ENCODE results near the gene SLC7A14.

SLC7A14 gene

DNA sequence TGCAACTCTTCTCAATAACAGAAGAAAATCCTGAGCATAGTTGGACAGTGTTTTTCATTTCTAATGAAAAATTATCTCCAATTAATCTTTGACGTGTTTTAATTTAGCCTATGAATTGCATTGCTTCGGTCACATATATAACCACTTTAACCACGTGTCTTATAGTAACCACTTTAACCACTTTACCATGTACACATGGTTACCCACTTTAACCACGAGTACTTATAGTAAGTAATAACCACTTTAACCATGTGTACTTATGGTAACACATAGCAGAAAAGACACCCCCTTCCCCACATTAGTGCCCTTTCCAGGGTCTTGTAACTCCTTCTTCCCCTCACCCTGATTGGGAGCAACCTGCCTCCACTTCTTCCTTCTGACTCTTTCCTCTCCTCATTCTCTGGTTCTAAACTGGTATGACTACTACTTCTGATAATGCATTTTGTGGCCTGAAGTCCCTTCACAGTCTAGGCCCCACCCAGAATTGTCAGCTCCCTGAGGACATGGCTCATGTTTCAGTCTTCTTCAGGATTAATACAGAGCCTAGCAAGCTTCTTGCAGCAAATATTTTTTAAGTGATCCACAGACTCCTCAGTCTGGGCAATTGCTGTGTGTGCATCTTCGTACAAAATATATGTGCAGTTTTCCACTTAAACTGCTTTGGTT, 25.0 kb downstream of the SLC7A14 start:
- no peak for TF ChIP-seq POLR2AphosphoS5 (IDR thresholded peaks at IDR 0.05; ENCODE audit: borderline replicate concordance, low read depth, low read length)
- no peak for TF ChIP-seq FOXP2 (optimal IDR thresholded peaks at IDR 0.05; ENCODE audit: control extremely low read depth, extremely low read length, insufficient read depth)
- no peak for TF ChIP-seq EZH2 (IDR thresholded peaks at IDR 0.05)
- Histone ChIP-seq H3K36me3 (ENCODE audit: insufficient read depth, low read length) (no peaks in the 10 kb centered on the region), H3K4me3 (no peak overlapping the region), H3K9ac (ENCODE audit: insufficient read length) (no peak overlapping the region), H3K27ac (no peak overlapping the region), H3K9me3 (ENCODE audit: low read depth, low read length) (no peaks in the 10 kb centered on the region)
- DNase-seq (ENCODE audit: low read depth, low spot score) = no peak

DNA sequence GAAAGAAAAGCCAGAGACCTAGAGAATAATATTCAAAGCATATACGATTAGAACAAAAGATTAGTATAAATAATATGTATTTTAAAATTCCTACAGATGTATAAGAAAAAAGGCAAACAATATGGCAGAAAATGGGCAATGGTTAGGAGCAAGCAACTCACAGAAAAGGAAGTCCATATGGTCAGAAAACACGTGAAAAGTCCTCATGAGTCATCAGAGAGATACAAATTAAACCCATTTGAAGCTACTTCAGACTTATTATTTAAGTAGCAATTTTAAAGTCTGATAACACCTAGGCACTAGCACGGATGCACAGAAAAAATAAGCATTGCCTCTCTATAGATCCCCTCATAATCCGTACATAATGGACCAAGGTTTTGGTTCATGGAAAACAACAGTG, 25.6 kb downstream of the SLC7A14 start:
- H3K4me3 ChIP-seq = no peak overlapping the region
- DNase-seq (ENCODE audit: low read depth, low spot score) = no peak
- no peak overlapping the region for H3K27ac ChIP-seq
- no peaks in the 10 kb centered on the region for H3K36me3 ChIP-seq (ENCODE audit: insufficient read depth, low read length)
- no peak for TF ChIP-seq FOXP2 (optimal IDR thresholded peaks at IDR 0.05; ENCODE audit: control extremely low read depth, extremely low read length, insufficient read depth)
- TF ChIP-seq POLR2AphosphoS5 (IDR thresholded peaks at IDR 0.05; ENCODE audit: borderline replicate concordance, low read depth, low read length) = no peak
- no peak for TF ChIP-seq EZH2 (IDR thresholded peaks at IDR 0.05)
- H3K9ac ChIP-seq (ENCODE audit: insufficient read length) = no peak overlapping the region
- no peaks in the 10 kb centered on the region for H3K9me3 ChIP-seq (ENCODE audit: low read depth, low read length)

DNA sequence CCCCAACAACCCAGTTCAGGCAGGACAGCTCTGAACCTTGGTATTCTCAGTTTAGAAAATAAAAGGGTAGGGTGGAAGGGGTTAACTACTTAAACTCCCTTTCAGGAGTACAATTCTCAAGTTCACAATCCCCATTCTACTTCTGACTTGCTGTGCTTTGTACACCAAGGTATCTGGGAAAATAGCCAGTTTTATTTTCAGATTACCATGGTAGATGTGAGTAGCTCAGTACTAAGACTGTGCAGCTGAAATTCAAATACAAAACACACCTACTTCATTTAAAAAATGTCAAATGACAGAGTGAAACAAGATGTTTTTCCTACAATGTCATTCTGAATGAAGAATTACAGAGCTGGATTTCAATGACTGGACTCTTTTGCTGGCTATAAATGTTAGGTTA, 27.4 kb downstream of the SLC7A14 start:
- no peak overlapping the region for H3K9ac ChIP-seq (ENCODE audit: insufficient read length)
- H3K9me3 ChIP-seq (ENCODE audit: low read depth, low read length) = no peaks in the 10 kb centered on the region
- no peak for DNase-seq (ENCODE audit: low read depth, low spot score)
- TF ChIP-seq EZH2 (IDR thresholded peaks at IDR 0.05) (no peak), POLR2AphosphoS5 (IDR thresholded peaks at IDR 0.05; ENCODE audit: borderline replicate concordance, low read depth, low read length) (no peak), FOXP2 (optimal IDR thresholded peaks at IDR 0.05; ENCODE audit: control extremely low read depth, extremely low read length, insufficient read depth) (no peak)
- no peaks in the 10 kb centered on the region for H3K36me3 ChIP-seq (ENCODE audit: insufficient read depth, low read length)
- H3K4me3 ChIP-seq = no peak overlapping the region
- no peak overlapping the region for H3K27ac ChIP-seq

DNA sequence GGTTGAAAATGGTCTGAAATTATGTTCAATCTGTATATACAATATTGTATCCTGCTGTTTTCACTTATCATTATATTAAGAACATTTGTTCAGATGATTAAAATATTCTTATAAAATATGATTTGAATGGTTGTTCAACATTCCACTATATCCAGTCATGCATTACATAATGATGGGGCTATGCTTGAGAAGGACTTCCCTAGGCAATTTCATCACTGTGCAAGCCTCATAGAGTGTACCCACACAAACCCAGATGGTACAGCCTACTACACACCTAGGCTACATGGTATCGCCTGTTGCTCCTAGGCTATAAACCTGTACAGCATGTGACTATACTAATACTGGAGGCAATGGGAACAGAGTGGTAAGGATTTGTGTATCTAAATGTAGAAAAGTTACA, 30.5 kb downstream of the SLC7A14 start:
- no peak for TF ChIP-seq POLR2AphosphoS5 (IDR thresholded peaks at IDR 0.05; ENCODE audit: borderline replicate concordance, low read depth, low read length)
- TF ChIP-seq FOXP2 (optimal IDR thresholded peaks at IDR 0.05; ENCODE audit: control extremely low read depth, extremely low read length, insufficient read depth) = no peak
- no peak for TF ChIP-seq EZH2 (IDR thresholded peaks at IDR 0.05)
- Histone ChIP-seq H3K27ac (no peak overlapping the region), H3K9me3 (ENCODE audit: low read depth, low read length) (no peaks in the 10 kb centered on the region), H3K4me3 (no peak overlapping the region), H3K36me3 (ENCODE audit: insufficient read depth, low read length) (no peaks in the 10 kb centered on the region), H3K9ac (ENCODE audit: insufficient read length) (no peak overlapping the region)
- no peak for DNase-seq (ENCODE audit: low read depth, low spot score)

DNA sequence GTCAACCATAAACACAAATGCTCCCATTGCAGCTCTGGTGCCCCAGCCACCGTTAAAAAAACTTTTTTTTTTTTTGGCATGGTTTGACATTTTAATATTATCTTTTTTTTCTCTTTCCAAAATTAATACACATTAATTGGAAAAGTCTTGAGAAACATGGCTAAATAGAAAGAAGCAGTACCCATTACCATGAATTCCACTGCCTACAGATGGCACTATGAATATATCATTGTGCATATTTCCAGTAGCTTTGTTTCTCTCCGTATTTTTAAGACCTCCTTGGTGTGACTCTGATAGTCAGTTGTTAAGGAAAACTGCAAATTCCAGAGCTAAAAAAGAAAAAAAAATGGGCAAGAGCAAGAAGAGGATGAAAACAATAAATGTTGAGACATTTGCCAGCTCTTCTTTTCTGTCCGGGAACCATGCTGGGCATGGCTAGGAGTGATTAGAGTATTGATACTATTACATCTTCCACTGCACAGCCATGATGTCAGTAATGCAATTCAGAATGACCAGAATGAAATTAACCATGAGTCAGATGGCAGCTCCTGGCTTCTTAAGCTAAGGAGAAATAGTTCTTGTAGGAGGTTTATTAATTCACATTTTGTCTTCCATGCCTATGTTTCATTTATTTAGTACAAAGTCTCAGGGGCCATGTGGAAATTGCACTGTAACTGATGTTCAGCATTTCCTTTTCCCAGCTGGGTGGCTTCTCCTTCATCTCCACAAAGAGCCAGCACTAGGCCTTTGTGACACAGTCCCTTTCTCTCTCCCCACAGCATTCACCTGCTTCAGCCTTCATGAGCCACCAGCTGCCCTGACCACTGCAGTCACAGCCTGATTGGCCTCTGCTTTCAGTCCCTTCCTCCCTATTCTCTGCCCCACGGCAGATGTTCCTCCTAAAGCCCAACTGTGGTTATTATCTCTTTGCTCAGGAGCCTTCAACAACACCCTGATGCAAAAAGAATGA, 31.8 kb downstream of the SLC7A14 start:
- H3K9ac ChIP-seq (ENCODE audit: insufficient read length) = no peak overlapping the region
- DNase-seq (ENCODE audit: low read depth, low spot score) = no peak

DNA sequence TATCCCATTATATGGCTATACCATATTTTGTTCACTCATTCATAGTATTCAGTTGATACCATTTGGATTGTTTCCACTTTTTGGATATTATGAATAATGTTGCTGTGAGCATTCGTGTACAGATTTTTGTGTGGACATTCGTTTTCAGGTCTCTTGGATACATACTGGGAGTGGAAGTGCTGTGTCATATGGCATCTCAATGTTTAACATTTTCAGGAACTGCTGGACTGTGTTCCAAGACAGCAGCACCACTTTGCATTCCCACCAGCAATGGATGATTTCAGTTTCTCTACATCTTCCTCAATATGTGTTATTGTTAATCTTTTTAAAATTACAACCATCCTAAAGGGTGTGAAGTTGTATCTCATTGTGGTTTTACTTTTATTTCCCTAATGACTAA, 34.6 kb downstream of the SLC7A14 start:
- Histone ChIP-seq H3K4me3 (no peak overlapping the region), H3K27ac (no peak overlapping the region), H3K36me3 (ENCODE audit: insufficient read depth, low read length) (no peaks in the 10 kb centered on the region), H3K9ac (ENCODE audit: insufficient read length) (no peak overlapping the region), H3K9me3 (ENCODE audit: low read depth, low read length) (no peaks in the 10 kb centered on the region)
- DNase-seq (ENCODE audit: low read depth, low spot score) = no peak
- TF ChIP-seq POLR2AphosphoS5 (IDR thresholded peaks at IDR 0.05; ENCODE audit: borderline replicate concordance, low read depth, low read length) (no peak), EZH2 (IDR thresholded peaks at IDR 0.05) (no peak)

More for the DNA sequence above, 31.8 kb downstream of the SLC7A14 start:
- no peak overlapping the region for H3K27ac ChIP-seq
- no peak for TF ChIP-seq FOXP2 (optimal IDR thresholded peaks at IDR 0.05; ENCODE audit: control extremely low read depth, extremely low read length, insufficient read depth)
- H3K36me3 ChIP-seq (ENCODE audit: insufficient read depth, low read length) = no peaks in the 10 kb centered on the region
- no peaks in the 10 kb centered on the region for H3K9me3 ChIP-seq (ENCODE audit: low read depth, low read length)
- no peak overlapping the region for H3K4me3 ChIP-seq

DNA sequence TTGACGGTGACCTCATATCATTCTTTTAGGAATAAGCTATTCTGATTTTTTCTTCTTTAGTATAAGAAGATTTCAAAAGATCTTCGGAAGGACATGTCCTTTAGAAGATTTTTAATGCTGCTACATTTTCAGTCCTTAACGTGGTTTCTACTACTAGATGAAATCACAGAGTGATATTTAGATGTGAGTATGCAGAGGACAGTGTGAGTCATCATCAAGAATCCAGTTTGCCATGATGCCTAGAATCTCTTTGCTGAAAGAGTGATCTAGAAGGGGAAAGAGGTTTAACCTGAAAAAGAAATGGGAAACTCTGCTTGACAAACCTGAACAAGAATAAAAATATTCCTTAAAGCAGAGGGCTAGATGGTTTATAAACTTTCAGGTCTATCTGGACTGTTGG, 43.2 kb downstream of the SLC7A14 start:
- Histone ChIP-seq H3K27ac (no peak overlapping the region), H3K4me3 (no peak overlapping the region), H3K9me3 (ENCODE audit: low read depth, low read length) (no peaks in the 10 kb centered on the region), H3K9ac (ENCODE audit: insufficient read length) (no peak overlapping the region), H3K36me3 (ENCODE audit: insufficient read depth, low read length) (no peaks in the 10 kb centered on the region)
- no peak for TF ChIP-seq EZH2 (IDR thresholded peaks at IDR 0.05)
- no peak for TF ChIP-seq POLR2AphosphoS5 (IDR thresholded peaks at IDR 0.05; ENCODE audit: borderline replicate concordance, low read depth, low read length)
- no peak for TF ChIP-seq FOXP2 (optimal IDR thresholded peaks at IDR 0.05; ENCODE audit: control extremely low read depth, extremely low read length, insufficient read depth)
- DNase-seq (ENCODE audit: low read depth, low spot score) = no peak

DNA sequence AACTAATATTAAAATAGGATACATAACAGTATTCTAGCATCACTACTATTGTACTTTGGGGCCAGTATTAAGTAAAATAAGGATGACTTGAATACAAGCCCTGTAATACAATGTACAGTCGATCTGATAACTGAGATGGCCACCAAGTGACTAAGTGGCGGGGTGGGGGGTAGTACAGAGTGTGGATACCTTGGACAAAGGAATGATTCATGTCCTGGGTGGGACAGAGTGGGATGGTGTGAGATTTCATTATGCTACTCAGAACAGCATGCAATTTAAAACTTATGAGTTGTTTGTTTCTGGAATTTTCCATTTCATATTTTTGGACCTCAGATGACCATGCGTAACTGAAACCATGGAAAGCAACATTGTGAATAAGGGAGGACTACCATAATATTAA, 46.0 kb downstream of the SLC7A14 start:
- no peak for DNase-seq (ENCODE audit: low read depth, low spot score)
- no peaks in the 10 kb centered on the region for H3K9me3 ChIP-seq (ENCODE audit: low read depth, low read length)
- no peak overlapping the region for H3K27ac ChIP-seq
- TF ChIP-seq POLR2AphosphoS5 (IDR thresholded peaks at IDR 0.05; ENCODE audit: borderline replicate concordance, low read depth, low read length) = no peak
- no peak for TF ChIP-seq FOXP2 (optimal IDR thresholded peaks at IDR 0.05; ENCODE audit: control extremely low read depth, extremely low read length, insufficient read depth)
- no peak for TF ChIP-seq EZH2 (IDR thresholded peaks at IDR 0.05)
- no peak overlapping the region for H3K4me3 ChIP-seq
- H3K9ac ChIP-seq (ENCODE audit: insufficient read length) = no peak overlapping the region
- no peaks in the 10 kb centered on the region for H3K36me3 ChIP-seq (ENCODE audit: insufficient read depth, low read length)
